Transverse colon (tissue), 4 donors: ENCODE data around the gene AKAP13. TPM values are rescaled to one million over a fixed set of nuclear protein-coding genes. Genes with fewer than 3 reads are reported as not detected.
A peak's percentile ranks its signal among the peaks of the same experiment; 100 is the strongest.
"Not testable (repeated sequence)": the region's sequence is repeated elsewhere in the genome, so short reads cannot be mapped to it uniquely, and the experiment has no call there.

ENCODE experiments used
- DNase-seq: peaks from one replicate; pipeline ENCODE4 v3.0.0-alpha.2; 2019
- H3K27ac ChIP-seq, 4 donors: fragments of 200-600 bp; sonication (generic); 2 replicates each; pipeline ENCODE4 v1.5.1; 2016 to 2018; ENCODE audit warnings: inconsistent platforms in 4 of 4
- H3K27me3 ChIP-seq: fragments of 200-600 bp; sonication (generic); 2 replicates; pipeline ENCODE4 v1.5.1; 2017; ENCODE audit warnings: inconsistent platforms
- H3K36me3 ChIP-seq, 4 donors: fragments of 200-600 bp; sonication (generic); 2 replicates each; pipeline ENCODE4 v1.5.1; 2017 to 2019; ENCODE audit warnings: inconsistent platforms in 4 of 4
- H3K4me1 ChIP-seq, 4 donors: fragments of 200-600 bp; sonication (generic); 2 replicates each; pipeline ENCODE4 v1.5.1; 2017 to 2020; ENCODE audit warnings: inconsistent platforms in 4 of 4
- H3K4me3 ChIP-seq, 4 donors: fragments of 200-600 bp; sonication (generic); 1 replicate in 1 of 4; 2 replicates in 3 of 4; pipeline versions ENCODE4 v1.5.1 to v1.6.1; 2017 to 2019; ENCODE audit warnings: inconsistent platforms in 4 of 4
- H3K9me3 ChIP-seq, 2 donors: fragments of 200-600 bp; sonication (generic); 2 replicates each; pipeline ENCODE4 v1.5.1; 2017 to 2019; ENCODE audit warnings: inconsistent platforms in 2 of 2
- POLR2AphosphoS5 ChIP-seq, 3 donors: sonication (generic); formaldehyde crosslinking; IDR thresholded peaks; one replicate each; pipeline ENCODE4 v1.6.1; 2016; ENCODE audit warnings: antibody characterized with exemption in 3 of 3
- WGBS, 2 donors: methylation state at CpG; one replicate each; pipeline ENCODE4 v1.1.5; 2018; ENCODE audit warnings: low coverage in 1 of 2; 5-methylcytosine and 5-hydroxymethylcytosine counted together
- in situ Hi-C, 4 donors: fragments of 200-750 bp; cut with MboI; loops; one replicate each; pipeline versions ENCODE4 v1.15.0 to v1.15.1; 2017; ENCODE audit warnings: low sequenced_read_pairs in 3 of 4, low pct_ligation_motif_present in 1 of 4, low pct_unique_long_range_greater_than_20kb in 1 of 4
- intact Hi-C: fragments of 100-400 bp; cut with DNase I; formaldehyde crosslinking; loops from one replicate; pipeline ENCODE4 v1.15.1; 2023; ENCODE audit warnings: low total_unique reads
- total RNA-seq, 4 donors: library from RNA; depleted of rRNA; stranded (reverse); fragments of >200 nt; gene quantifications; one replicate each; pipeline ENCODE4 v1.1.0, GENCODE V29; 2016

Gene AKAP13
- total RNA-seq, 4 donors from 2014 or later: 206 to 291 (median 214) TPM

DNA sequence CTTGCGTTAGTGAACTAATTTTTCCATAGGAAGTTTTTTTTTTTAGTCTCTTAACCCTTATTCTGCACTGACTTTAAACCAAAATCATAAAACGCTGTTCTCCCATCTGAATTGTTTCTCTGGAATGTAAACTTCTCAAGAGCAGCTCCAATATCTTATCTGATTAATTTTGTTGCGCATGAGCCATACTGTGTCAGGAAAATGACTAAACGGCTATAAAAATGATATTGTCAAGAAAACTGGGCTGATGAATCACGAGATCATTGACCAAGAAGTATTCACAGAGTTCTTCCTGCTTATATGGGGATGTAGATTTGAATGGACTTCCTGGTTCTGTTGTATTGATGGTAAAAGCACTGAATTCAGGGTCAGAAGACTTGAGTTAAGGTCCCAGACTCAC lies 37.0 kb upstream of the AKAP13 start:
- H3K4me3 ChIP-seq, H3K9me3 ChIP-seq, H3K27me3 ChIP-seq, DNase-seq, intact Hi-C loops, H3K36me3 ChIP-seq: not testable (repeated sequence)
- in situ Hi-C loops: loop anchor here in 2 of 4 donors (25.0 kb wide), 1 partner anchor 144 kb away; no protein-coding TSS in a partner anchor
- Histone ChIP-seq H3K4me1 (peaks cover 4 to 22% (median 10%) of the 10 kb centered on the region in 4 donors), H3K27ac (peak overlapping the region; percentile 29 to 67 (median 59))
- TF ChIP-seq POLR2AphosphoS5 (IDR thresholded peaks at IDR 0.05): peak in 1 of 3 donors; percentile 36
- 27 to 31% methylated on average over 4 to 5 of the region's 5 CpGs for WGBS, 2 donors

DNA sequence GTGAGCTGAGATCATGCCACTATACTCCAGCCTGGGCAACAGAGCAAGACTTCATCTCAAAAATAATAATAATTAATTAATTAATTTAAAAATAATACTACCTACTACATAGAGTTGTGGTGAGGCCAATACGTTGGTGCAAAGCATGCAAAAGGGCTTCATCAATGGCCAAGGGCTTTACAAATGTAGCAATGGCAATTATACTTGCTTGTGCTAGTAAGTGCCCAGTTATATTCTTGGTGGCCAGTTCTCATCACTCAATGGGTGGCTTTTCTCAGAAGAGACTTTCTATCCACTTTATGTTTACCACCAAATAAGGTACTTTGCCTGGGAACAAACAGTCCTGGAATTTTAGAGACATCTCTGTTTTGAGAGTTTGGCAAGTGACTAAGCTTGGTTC lies 36.2 kb upstream of the AKAP13 start:
- peaks cover 4 to 22% (median 10%) of the 10 kb centered on the region in 4 donors for H3K4me1 ChIP-seq
- in situ Hi-C loops: loop anchor here in 2 of 4 donors (25.0 kb wide), 1 partner anchor 143 kb away; no protein-coding TSS in a partner anchor
- H3K9me3 ChIP-seq, intact Hi-C loops, H3K4me3 ChIP-seq, H3K36me3 ChIP-seq, DNase-seq, H3K27me3 ChIP-seq: not testable (repeated sequence)
- peak overlapping the region; percentile 25 to 67 (median 59) for H3K27ac ChIP-seq
- 92% methylated on average over 1 of the region's 1 CpG; no CpG with 5 or more reads in 1 of the 2 donors for WGBS, 2 donors

DNA sequence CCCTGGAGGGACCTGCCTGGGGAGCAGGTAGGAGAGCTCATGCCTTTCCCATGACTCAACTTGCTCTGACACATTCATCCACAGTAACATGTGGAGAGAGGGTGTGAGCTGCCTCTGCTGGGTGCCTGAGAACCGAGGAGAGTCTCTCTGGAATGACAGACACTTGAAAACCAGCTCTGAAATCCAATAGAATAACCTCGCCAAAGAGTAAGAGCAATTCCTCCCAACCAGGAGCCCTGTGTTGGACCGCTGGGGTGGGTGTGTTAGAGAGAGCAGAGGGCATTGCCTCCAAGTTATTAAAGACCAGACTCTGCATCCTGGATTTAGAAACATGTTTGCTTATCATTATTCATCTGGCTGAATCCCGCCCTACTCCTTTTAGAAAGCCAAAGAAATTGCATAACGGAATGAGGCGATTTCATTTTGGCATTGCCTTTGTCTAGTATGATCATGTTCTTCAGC lies 35.7 kb upstream of the AKAP13 start:
- in situ Hi-C loops: loop anchor here in 2 of 4 donors (25.0 kb wide), 1 partner anchor 143 kb away; no protein-coding TSS in a partner anchor
- H3K27ac ChIP-seq: peak overlapping the region in 3 of 4 donors; percentile 21 to 65 (median 37)
- peaks cover 4 to 22% (median 10%) of the 10 kb centered on the region in 4 donors for H3K4me1 ChIP-seq
- H3K36me3 ChIP-seq, H3K9me3 ChIP-seq, H3K4me3 ChIP-seq, intact Hi-C loops, H3K27me3 ChIP-seq, DNase-seq: not testable (repeated sequence)
- TF ChIP-seq POLR2AphosphoS5 (IDR thresholded peaks at IDR 0.05): peak in 1 of 3 donors; percentile 16
- WGBS, 2 donors: 73 to 74% methylated on average over 5 to 6 of the region's 6 CpGs

DNA sequence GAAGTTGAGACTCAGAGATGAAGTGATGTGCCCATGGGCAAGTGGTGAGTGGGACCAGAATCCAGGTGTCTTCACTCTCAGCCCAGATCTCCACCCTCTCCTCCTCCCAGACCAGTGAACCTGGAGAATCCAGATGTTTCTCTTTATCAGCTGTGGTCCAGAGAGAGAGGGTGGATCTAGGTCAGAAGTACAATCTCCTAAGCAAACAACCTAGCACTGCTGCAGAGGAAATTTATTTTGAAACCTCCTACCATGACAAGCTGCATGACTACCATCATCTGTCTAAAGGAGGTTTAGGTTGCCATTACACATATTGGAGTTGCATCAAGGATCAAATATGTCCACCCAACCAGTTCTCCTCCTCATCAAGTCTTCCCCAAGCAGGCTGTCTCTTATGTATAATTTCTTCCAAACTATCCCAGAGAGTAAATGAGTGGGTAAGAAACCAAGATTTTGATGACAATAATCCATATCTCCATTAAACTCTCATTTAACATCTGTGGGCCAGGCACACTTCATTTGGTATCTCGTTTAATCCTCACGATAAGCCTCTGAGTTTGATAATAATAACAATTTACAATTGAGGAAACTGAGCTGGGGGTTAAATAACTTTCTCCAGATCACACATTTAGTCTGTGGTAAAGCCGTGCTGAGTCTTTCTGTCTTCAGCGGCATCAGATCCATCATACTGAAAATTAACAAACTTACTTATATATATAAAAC lies 35.0 kb upstream of the AKAP13 start:
- in situ Hi-C loops: loop anchor here in 2 of 4 donors (25.0 kb wide), 1 partner anchor 142 kb away; no protein-coding TSS in a partner anchor
- H3K4me3 ChIP-seq, H3K9me3 ChIP-seq, H3K36me3 ChIP-seq, intact Hi-C loops, H3K27me3 ChIP-seq, DNase-seq: not testable (repeated sequence)
- peaks cover 4 to 20% (median 9%) of the 10 kb centered on the region in 4 donors for H3K4me1 ChIP-seq
- WGBS, 2 donors: 82 to 85% methylated on average over 3 to 4 of the region's 4 CpGs
- peak overlapping the region in 3 of 4 donors; percentile 21 to 65 (median 37) for H3K27ac ChIP-seq

DNA sequence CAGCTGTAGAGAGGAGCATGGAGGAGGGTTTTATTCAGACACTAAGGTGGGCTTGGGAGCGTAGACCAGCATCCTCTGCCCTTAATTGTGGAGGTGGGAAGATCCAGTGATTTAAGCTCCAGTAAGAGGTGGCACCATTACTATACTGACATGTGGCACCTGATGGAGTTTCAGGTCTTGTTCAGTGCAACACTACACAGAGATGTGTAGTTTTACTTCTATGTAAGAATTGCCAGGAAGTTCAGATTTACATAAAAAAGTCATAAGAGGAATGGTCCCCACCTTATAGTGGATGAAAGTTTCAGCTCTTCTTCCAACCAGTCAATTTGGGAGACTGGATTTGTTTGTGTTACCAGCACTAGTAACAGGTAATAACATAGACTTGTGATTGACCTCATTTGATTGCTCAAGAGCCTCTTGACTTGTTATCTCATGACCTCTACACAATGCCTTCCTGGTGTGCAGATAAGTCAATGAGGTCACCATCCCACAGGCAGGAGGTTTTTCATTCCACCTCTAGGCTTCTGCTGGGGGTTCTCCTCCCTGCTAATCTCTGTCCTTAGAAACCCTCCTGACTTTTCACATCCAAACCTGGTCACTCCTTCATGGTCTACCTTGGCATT lies 33.8 kb upstream of the AKAP13 start:
- in situ Hi-C loops: loop anchor here in 2 of 4 donors (25.0 kb wide), 1 partner anchor 141 kb away; no protein-coding TSS in a partner anchor
- H3K27ac ChIP-seq, H3K27me3 ChIP-seq, H3K9me3 ChIP-seq, DNase-seq, H3K36me3 ChIP-seq, H3K4me3 ChIP-seq, intact Hi-C loops: not testable (repeated sequence)
- WGBS, 2 donors: 100% methylated on average over 1 of the region's 1 CpG; no CpG with 5 or more reads in 1 of the 2 donors
- H3K4me1 ChIP-seq: peaks cover 4 to 19% (median 8%) of the 10 kb centered on the region in 4 donors

DNA sequence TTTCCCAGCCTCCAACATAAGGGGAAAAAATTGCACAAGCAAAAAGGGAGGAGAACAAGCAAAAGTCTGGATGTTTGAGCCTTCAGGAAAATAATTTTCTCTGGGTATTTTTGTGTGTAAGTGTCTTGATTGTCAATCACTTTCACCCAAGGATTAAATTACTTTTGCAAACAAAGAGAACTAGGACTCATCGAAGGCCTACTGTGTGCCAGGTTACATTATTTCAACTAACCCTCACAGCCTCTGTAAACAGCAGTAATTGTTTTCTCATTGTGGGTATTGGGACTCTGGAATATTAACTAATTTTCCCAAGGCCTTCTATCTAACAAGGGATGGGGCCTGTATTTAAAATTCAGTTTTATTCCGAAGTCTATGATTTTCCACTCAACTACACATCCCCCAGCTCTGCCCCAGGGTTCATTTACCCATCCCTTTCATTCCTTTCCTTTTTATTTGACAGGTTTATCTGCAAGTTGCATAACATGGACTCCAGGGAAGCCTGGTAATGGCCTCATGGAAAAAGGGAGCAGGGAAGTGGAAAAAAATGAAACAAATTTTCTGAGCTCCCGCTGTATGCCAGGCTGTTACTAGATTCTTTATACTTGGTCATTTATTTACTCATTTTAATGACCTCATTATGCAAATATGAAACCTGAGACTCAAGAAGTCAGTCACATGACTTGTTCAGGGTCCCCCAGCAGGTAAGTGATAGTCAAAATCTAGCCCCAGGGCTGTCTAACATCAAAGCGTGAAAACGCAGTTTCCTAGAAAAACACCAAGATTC lies 32.9 kb upstream of the AKAP13 start:
- intact Hi-C loops, H3K27me3 ChIP-seq, DNase-seq, H3K27ac ChIP-seq, H3K4me3 ChIP-seq, H3K36me3 ChIP-seq, H3K9me3 ChIP-seq: not testable (repeated sequence)
- H3K4me1 ChIP-seq: peaks cover 4 to 19% (median 8%) of the 10 kb centered on the region in 4 donors
- WGBS, 2 donors: 88 to 90% methylated on average over 3 to 5 of the region's 5 CpGs
- in situ Hi-C loops: loop anchor here in 2 of 4 donors (25.0 kb wide), 1 partner anchor 140 kb away; no protein-coding TSS in a partner anchor

DNA sequence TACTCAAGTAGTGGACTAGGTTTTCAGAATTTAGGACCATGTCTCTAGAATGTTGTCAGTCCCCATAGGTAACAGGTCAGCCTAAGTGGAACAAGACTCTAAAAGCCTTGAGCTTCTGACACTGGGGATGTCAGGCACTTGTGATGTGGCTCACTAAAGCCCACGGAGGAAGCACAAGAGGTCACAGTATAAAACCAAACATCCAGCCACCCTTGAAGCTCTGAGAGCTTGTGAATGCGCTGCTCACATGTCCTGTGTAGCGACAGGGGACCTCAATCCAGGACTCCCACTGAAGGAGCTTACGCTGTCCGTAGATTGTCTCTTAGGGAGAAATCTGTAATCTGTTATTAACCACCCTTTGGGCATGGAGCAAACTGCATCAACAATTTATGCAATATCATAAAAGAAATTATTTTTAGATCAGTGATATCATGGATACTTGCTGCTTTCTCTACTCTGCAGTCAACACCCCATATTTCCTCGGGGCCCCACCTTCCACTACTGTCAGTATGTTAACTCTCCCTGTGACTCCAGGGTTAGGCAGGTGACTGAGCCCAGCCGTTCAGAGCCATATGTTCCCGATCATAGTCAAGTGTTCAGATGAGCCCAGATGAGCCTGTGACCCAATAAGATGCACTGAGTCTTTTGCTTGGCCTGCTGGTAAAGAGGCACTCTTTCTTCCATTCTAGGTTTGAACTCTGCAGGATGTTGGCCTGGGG lies 32.2 kb upstream of the AKAP13 start:
- H3K36me3 ChIP-seq, H3K4me3 ChIP-seq, H3K27me3 ChIP-seq, H3K27ac ChIP-seq, DNase-seq, intact Hi-C loops, H3K9me3 ChIP-seq: not testable (repeated sequence)
- WGBS, 2 donors: 90% methylated on average over 8 of the region's 8 CpGs; no CpG with 5 or more reads in 1 of the 2 donors
- peaks cover 4 to 14% (median 7%) of the 10 kb centered on the region in 4 donors for H3K4me1 ChIP-seq
- in situ Hi-C loops: loop anchor here in 2 of 4 donors (25.0 kb wide), 1 partner anchor 139 kb away; no protein-coding TSS in a partner anchor

DNA sequence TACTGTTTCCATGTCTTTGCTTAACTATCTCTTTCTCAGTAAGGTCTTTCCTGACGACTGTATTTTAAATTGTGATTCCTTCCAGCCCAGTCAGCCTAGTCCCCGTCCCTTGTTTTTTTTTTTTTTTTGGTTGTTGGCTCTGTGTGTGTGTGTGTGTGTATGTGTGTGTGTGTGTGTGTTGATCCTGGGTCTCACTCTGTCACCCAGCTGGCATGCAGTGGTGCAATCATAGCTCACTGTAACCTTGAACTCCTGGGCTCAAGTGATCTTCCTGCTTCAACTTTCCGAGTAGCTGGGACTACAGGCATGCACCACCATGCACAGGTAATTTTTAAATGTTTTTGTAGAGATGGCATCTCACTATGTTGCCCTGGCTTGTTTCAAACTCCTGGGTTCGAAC lies 31.3 kb upstream of the AKAP13 start:
- WGBS, 2 donors: 81 to 100% methylated on average over 1 to 4 of the region's 4 CpGs
- H3K4me1 ChIP-seq, intact Hi-C loops, H3K27ac ChIP-seq, H3K4me3 ChIP-seq, H3K36me3 ChIP-seq, H3K9me3 ChIP-seq, H3K27me3 ChIP-seq, DNase-seq: not testable (repeated sequence)
- in situ Hi-C loops: loop anchor here in 2 of 4 donors (25.0 kb wide), 1 partner anchor 138 kb away; no protein-coding TSS in a partner anchor
